ENCODE measurements around the gene PLCL1.

PLCL1 gene

GRCh38 chr2:197858607-197859140 is 54.3 kb downstream of the PLCL1 start:
- no peak for DNase-seq

GRCh38 chr2:197862246-197862955 is 58.0 kb downstream of the PLCL1 start:
- no peak for DNase-seq

- DNase-seq, result no peak
Measured at GRCh38 chr2:197863744-197864143, 59.4 kb downstream of the PLCL1 start.

- DNase-seq, result no peak
Measured at GRCh38 chr2:197866455-197866854, 62.1 kb downstream of the PLCL1 start.

- DNase-seq, result no peak
Measured at GRCh38 chr2:197867033-197867432, 62.6 kb downstream of the PLCL1 start.

GRCh38 chr2:197867624-197868023 is 63.2 kb downstream of the PLCL1 start:
- no peak for DNase-seq

- no peak for DNase-seq
Measured at GRCh38 chr2:197868206-197868605, 63.8 kb downstream of the PLCL1 start.

GRCh38 chr2:197869041-197869440 is 64.6 kb downstream of the PLCL1 start:
- no peak for DNase-seq

- no peak for DNase-seq
Measured at GRCh38 chr2:197869501-197870111, 65.2 kb downstream of the PLCL1 start.

GRCh38 chr2:197870137-197870536 is 65.7 kb downstream of the PLCL1 start:
- no peak for DNase-seq

GRCh38 chr2:197871780-197872456 is 67.5 kb downstream of the PLCL1 start:
- no peak for DNase-seq

GRCh38 chr2:197873293-197873701 is 68.9 kb downstream of the PLCL1 start:
- DNase-seq, result no peak

- DNase-seq, result no peak
Measured at GRCh38 chr2:197875763-197876162, 71.4 kb downstream of the PLCL1 start.

- no peak for DNase-seq
Measured at GRCh38 chr2:197876524-197876923, 72.1 kb downstream of the PLCL1 start.

- no peak for DNase-seq
Measured at GRCh38 chr2:197877038-197877437, 72.6 kb downstream of the PLCL1 start.

- no peak for DNase-seq
Measured at GRCh38 chr2:197878792-197879191, 74.4 kb downstream of the PLCL1 start.

- DNase-seq, result no peak
Measured at GRCh38 chr2:197879812-197880408, 75.5 kb downstream of the PLCL1 start.

GRCh38 chr2:197883354-197884032 is 79.1 kb downstream of the PLCL1 start:
- DNase-seq, result no peak

GRCh38 chr2:197884252-197884651 is 79.9 kb downstream of the PLCL1 start:
- DNase-seq, result no peak

GRCh38 chr2:197885126-197885525 is 80.7 kb downstream of the PLCL1 start:
- DNase-seq, result no peak

GRCh38 chr2:197885587-197885986 is 81.2 kb downstream of the PLCL1 start:
- DNase-seq, result no peak

GRCh38 chr2:197888321-197888720 is 83.9 kb downstream of the PLCL1 start:
- DNase-seq, result no peak

GRCh38 chr2:197889041-197889440 is 84.6 kb downstream of the PLCL1 start:
- no peak for DNase-seq

Data from NCI-H446 treated with DMSO at 0.1 percent for 48 hours (cell line).